HG03196 (cell line): ENCODE results near the gene DDX5.

Source experiments
- ATAC-seq: cut with Tn5 transposase; IDR thresholded peaks from one replicate; pipeline ENCODE4 v1.9.1; 2021; ENCODE audit not compliant: unreplicated experiment

DDX5 gene

DNA sequence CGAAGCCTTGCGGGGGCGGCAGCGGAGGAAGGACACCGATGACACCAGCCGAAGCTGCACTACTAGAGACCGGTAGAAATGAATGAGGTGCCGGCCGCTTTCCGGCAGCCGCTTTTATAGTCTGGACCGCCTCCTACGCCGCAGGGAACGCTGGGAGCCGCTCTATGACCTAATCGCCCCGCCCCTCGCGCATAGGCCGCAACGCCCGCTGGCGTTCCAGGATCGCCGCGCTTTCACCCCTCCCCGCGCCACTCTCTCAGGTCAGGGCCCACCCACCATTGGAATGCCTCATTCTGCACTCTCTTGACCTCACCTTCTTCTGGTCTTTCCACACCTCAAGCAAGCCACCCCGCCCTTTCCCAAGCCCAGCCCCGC is at the start of gene DDX5:
TSS of gene DDX5 (minus strand) at position 89 of the 375 bp plus-strand sequence. CDS start 170 bp downstream, outside the sequence.
- peak; percentile 62 for ATAC-seq

DNA sequence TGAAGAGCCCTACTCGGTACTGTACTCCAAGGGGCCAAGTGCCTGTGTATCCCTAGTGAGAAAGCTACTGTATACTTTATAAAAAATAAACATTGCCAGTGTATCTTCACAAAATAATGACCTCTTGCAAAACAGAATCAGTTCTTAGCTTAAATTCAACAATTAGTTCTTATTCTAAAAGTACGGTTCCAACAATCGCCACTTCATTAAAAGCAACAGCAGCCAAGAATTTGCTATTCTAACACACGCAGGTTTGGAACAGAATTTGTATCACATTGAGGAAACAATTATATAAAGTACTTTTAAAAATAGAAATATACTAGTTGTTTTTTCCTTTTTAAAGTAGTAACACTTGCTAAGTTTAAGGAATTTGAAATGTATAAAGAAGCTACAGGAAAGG is 49.2 kb upstream of the DDX5 start:
- no peak for ATAC-seq

DNA sequence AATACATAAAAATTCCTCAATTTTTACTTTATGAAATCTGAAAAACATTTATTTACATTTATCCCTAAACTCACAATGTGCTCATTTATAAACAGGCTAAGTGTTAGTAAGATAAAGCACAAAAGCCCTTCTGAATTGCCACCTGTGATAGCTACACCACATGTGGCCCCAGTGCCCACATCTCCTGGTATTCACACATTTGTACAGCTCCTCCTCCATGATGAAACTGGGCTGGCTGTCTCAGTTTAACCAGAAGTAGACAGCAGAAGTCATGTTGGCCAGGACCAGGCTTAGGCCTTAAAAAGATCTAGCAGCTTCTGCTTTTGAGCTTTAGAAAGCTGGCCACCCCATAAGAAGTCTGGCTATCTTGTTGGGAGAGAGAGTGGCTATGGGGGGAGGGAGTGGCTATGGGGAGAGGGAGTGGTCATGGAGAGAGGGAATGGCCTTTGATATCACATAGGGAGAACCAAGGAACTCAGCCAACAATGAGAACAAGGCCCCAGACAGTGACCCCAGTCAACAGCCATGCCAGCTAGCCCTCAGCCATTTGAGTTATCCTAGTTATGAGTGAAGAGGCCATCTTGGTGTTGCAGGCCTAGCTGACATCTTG is 48.0 kb upstream of the DDX5 start:
- ATAC-seq = no peak

DNA sequence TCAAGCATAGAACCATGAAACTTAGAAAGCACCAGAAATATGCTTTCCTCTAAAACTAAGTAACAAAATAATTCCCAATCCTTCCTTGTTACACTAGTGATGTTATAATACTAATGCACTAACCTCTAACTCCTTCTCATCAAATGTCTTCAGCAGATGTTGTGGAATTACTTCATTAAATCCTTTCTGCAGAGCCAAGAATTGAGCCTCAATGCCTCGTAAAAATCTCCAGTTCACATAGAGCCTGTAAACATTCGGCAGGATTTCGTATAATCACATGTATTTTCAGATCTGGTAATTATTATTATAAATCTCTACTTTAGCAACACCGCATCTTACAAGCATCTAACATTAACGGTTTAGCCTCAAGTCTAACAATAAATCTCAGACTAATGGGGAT is 45.4 kb upstream of the DDX5 start:
- no peak for ATAC-seq

DNA sequence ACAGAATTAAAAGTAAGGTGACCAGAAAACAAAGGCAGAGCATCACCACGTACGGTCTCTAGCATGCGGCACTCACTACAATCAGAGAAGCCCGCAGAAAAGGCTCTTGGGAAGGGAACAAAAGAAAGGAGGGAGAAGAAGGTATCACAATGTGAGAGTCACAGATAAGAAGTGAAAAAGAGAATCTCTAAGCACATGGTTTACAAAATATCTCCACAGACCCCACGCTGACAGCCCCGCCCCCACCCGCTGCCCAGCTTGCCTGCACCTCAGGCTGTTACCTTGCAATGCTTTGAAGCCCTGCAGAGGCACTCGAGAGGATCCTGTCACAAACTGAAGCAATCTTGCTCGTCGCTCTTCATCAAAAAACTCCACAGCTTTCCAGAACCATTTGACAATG is 41.2 kb upstream of the DDX5 start:
- ATAC-seq = no peak

DNA sequence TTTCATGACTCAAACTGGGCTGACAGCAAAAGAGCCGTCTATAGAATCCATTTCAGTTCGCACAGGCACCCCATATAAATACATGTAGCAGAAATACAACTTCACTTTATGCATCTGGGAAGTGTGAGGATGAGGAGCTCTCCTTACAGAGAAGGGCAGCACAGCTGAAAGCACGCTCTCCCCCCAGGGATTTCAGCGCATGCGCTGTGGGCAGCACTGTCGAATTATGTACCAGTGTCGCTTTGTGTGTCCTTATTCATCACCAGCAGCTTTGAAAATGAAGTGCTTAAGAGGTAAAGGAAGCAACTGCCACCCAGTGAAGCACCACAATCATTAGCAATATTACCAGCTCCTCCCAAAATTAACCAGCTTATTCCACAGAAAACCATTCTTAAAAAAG is 40.6 kb upstream of the DDX5 start:
- ATAC-seq = no peak

DNA sequence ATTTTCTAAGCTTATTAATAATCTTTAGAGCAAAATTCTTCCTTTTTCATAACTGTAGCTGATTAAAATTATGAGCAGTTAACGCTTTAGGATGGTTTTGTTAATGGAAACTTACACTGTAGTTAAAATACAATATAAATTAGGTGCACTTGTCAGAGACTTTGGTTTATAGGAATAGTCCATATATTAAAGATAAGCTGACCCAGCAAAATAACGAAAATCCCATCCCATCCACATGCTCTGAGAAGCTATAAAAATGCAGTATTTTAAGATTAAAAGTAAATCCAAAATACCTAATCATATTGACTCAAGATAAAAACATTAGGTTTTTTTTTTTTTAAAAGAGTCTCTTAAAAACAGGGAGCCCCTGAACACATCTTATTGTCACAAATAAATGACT is 38.7 kb upstream of the DDX5 start:
- no peak for ATAC-seq

DNA sequence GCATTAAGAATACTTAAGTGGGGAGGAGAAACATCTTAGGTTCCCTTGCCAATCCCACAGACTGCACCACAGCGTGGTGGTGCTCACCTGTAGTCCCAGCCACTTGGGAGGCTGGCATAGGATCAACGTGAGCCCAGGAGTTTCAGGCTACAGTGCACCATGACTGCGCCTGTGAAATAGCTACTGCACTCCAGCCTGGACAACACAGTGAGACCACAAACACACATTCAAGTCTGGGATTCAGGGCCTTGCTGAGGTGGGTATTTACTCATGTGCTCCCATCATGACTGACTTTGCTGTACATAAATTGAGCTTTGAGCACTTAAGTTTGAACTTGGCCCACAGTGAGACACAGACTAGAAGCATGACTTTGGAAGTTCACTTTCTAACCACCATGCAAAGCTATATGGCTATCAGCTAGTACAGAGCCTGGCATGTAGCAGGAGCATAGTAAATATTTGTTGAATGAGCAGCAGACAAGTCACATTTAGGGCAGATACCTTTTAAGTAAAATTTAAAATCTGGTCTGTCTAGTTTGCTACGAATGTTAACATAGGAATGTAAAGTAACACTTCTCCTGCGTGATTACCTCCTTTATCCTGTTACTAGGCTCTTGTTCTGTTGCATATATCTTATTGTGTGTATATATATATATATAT is 34.2 kb upstream of the DDX5 start:
- no peak for ATAC-seq

DNA sequence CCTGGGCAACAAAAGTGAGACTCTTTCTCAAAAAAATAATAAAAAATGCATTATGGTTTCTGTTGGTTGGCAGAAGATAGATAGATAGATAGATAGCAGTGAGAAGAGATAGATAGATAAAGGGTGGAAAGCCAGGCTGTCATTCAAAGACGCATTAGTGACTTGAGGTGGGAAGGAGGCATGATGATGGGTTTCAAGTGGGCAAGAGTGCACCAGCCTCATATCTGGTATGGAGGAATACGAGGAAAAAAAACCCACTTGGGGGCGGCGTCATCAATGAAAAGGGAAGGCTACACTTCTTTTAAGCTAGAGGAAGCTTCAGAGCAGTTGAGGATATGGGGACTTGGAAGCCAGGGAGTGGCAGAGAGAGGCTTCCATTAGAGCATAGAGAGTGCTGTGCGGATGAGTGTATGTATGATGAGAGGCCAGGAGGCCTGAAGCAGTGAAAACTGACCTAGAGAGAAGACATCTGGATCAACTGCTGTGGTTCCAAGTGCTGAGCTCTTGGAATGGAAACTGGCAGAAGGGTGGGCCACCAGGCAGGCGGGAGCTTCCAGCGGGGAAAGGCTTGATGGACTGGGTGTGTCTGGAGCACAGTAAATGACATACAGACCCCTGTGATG is 32.5 kb upstream of the DDX5 start:
- no peak for ATAC-seq

DNA sequence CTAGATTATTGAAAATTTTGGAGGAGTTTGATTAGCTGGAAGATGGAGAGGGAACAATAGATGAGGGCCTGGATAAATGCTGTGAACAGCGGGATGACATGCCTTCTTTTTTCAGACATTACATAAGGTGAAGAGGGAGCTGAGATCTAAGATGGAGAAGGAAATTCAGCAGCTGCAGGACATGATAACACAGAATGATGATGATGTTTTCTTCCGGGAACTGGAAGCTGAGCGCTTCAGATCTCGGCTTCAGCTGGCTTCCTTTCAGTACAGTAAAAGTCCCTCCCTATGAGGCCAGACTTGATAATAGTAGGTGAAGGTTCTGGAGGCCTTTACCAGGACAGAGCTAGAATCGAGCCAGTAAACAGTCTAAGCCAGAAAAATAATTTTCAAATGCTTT is 31.4 kb upstream of the DDX5 start:
- ATAC-seq = no peak

DNA sequence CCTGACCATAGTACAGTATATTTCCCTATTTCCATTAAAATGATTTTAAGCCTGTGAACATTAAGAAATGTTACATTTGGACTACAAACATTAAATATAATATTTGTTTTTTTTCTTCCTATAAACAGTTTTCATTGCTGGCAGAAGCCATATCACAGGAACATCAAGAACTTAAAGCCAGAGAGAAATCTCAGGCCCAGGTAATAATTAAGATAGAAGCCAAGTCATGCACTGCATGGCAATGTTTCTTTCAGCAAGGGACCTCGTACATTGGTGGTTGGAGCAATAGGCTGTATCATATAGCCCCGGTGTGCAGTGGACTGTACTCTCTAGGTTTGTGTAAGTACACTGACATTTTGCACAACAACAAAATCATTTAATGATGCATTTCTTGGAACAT is 30.8 kb upstream of the DDX5 start:
- ATAC-seq = no peak

DNA sequence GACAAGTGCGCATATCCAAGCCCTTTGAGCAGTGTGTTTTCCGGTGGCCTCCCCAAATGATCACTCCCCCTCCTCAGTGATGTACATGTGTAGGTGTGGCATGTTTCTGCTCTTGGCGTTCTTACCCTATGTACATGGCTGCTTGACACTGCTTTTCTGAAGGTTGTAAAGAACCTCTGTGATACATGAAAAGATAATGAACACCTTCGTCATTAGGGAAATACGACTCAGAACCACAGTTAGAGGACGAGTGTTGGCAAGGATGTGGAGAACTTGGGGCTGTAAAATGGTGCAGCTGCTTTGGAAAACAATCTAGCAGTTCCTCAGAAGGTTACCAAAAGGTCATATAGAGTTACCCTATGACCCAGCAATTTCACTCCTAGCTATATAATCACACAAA is 29.3 kb upstream of the DDX5 start:
- ATAC-seq = no peak

DNA sequence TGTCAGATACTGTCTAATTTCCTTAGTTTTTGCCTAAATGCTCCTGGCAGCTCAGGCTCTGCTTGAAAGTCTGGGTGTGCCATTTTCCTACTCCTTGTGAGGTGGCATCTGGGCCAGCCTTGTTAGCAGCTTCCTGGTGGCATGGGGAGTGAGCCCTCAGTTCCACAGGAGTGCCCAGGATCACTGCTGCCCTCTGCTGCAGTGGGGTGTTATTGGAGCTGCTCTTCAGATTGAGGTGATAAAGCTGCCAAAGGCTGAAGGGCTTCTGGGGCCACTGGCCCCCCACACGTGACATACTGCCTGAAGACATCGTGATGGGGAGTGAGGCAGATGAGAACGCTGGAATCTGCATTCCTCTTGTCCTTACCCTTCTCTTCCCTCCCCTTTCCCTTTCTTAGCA is 28.1 kb upstream of the DDX5 start:
- no peak for ATAC-seq

DNA sequence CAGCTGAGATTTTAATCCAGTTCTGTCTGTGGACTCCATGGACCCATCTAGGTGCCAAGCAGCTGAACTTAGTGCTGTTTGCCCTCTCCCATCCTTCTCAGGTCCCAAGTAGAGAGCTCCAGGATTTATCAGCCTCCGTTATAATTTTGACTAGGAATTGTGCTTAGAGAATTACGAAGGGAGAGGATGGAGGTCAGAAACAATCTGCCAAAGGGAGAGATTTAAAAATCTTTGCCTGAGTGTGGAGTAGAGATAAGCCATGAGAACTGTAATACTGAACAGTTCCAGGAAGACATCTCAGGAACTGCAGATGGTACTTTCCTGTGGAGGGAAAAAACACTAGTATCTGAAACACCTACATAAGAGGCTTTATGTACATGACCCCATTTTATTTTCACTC is 27.7 kb upstream of the DDX5 start:
- no peak for ATAC-seq

DNA sequence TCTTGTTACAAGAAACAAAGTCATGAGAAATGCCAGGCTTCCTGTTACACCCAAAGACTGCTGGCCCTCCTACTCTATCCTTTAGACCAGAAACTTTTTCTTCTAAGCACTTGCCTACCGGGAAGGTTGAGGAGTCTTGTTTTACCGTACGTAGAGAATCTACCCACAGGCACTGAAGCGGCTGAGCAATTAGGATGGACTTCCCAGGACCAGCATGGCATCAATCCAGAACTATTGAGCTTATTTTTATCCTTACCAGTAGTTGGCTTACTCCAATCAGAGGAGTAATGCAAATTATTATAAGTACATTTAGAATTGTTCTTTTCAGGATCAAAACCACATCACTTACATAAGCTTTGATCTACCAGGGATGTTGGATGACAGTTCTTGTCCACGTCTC is 26.3 kb upstream of the DDX5 start:
- ATAC-seq = no peak

DNA sequence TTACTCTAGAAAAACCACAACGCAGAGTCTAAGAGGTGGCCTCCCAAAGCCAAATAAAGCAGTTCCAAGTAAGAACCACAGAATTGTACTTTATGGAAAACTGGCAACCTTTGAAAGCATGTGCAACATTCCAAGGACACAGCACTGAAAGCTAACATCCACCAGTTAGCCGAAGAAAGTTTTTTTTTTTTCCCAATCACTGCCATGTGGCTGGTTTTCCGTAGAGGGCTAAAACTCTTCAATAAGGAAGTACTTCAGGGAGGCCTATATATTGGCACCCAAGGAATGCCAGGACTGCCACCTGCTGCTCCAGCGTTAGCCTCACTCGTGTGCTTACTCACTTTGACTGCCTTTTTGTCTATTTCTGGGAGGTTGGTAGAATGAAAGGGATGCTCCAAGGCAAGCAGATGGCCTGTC is 25.9 kb upstream of the DDX5 start:
- no peak for ATAC-seq

DNA sequence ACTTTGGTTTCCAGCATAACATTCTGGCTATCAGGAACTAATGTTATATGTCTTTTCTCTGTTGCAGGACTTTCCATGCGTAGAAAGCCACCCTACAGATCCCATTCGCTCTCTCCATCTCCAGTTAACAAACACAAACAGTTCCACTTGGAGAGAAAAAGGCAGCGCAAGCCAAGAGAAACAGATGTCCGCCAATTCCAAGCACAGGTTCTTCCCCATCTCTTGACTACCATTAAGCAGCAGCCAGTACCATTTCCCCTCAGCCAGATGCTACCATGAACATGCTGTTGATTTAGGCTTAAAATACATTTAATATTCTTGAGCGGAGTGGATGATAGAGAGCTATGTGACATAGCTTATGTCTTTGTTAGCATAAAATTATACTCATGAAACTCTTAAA is 23.1 kb upstream of the DDX5 start:
- no peak for ATAC-seq

DNA sequence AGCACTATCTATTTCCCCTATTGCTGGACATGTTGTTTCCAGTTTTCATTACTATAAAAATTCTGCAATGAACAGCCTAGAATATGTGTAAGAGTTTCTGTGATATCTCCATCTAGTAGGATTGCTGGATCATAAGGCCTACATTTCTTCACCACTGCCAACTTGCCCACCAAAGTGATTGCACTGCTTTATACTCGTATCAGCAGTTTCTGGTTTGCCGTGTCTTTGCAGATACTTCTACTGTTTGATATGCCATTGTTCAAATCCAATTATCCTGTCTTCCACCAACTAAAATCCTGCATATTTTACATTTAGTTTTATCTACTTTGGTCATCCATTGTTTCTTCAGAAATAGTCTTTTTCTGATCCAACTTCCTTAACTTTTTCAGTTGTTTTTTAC is 21.8 kb upstream of the DDX5 start:
- no peak for ATAC-seq

DNA sequence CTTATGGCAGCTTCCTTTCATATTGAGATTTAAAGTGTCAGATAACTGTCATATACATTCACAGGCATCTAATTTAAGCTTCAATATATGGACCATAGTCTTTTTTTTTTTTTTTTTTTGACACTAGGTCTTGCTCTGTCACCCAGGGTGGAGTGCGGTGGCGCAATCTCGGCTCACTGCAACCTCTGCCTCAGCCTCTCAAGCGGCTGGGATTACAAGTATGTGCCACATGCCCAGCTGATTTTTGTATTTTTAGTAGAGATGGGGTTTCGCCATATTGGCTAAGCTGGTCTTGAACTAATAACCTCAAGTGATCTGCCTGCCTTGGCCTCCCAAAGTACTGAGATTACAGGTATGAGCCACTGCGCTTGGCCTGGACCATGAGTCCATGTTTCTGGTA is 14.3 kb upstream of the DDX5 start:
- no peak for ATAC-seq

DNA sequence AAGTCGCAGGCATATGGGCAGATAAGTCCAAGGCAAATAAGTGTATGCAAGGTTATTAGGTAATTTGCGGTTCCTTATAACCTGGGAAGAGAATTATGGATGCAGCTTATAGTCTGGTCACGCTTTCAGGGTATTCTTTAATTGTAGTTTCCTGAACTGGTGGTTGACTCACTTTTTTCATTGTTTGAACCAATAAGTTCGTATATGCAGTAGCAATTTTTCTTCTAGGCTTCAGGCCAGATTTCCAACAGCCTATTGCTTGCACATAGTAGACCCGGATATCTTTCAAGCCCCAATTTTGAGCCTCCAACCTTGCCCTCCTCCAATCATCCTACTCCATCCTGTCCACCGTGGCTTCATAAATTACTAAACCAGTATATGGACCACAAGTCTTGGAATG is 13.5 kb upstream of the DDX5 start:
- no peak for ATAC-seq

DNA sequence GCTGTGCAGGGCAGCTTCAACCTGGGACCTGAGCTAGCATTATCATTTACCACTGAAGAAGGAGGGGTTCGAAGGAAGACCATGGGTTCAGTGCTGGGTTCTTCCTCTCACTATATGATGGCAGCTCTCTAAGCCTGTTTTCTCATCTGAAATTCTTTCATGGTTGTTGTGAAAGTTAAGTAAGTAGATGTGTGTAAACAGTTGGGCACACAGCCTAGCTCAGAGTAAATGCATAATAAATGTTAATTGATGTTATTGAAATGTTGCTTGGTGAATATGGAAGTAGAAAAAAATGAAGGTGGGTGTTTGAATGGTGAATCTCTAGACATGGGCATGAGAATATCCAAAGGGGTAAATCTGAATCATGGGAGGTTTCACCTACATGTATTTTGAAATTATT is 9.7 kb upstream of the DDX5 start:
- no peak for ATAC-seq

DNA sequence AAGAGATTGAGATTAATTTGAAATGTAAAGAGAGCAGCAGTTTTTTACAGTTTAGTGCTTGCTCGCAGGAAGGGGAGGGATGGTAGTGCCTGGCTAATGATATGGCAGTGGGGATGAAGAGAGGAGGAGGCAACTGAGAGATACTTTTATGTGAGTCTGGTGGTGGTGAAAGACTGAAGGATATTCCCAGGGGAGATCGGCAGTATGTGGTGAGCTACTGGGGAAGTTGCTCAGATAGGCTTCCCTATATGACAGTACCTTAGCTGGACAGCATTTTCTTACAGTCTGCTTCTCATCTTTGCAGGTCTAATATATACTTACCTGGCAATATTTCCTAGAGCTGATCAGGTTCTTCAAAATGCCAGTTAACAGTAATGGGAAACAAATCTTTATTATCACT is 9.3 kb upstream of the DDX5 start:
- no peak for ATAC-seq

DNA sequence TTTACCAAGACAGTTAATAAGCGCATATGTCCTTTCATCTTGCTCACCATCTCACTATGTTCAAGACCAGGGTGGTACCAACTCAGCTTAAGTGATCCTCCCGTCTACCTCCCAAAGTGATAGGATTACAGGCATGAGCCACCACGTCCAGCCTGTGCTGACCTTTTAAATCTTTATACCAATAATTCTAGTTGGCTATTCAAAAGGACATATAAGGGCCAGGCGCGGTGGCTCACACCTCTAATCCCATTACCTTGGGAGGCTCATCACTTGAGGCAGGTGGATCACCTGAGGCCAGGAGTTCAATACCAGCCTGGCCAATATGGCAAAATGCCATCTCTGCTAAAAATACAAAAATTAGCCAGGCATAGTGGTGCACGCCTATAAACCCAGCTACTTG is 3.1 kb upstream of the DDX5 start:
- ATAC-seq = no peak
